Transverse colon (tissue), 4 donors: ENCODE measurements around the gene UBALD2. TPM values are rescaled to one million over a fixed set of nuclear protein-coding genes. Genes with fewer than 3 reads are reported as not detected.
"Not testable (repeated sequence)": the region's sequence is repeated elsewhere in the genome, so short reads cannot be mapped to it uniquely, and the experiment has no call there.

Experiments used
- DNase-seq: peaks from one replicate; pipeline ENCODE4 v3.0.0-alpha.2; 2019
- H3K27ac ChIP-seq, 4 donors: fragments of 200-600 bp; sonication (generic); 2 replicates each; pipeline ENCODE4 v1.5.1; 2016 to 2018; ENCODE audit warnings: inconsistent platforms in 4 of 4
- H3K27me3 ChIP-seq: fragments of 200-600 bp; sonication (generic); 2 replicates; pipeline ENCODE4 v1.5.1; 2017; ENCODE audit warnings: inconsistent platforms
- H3K36me3 ChIP-seq, 4 donors: fragments of 200-600 bp; sonication (generic); 2 replicates each; pipeline ENCODE4 v1.5.1; 2017 to 2019; ENCODE audit warnings: inconsistent platforms in 4 of 4
- H3K4me1 ChIP-seq, 4 donors: fragments of 200-600 bp; sonication (generic); 2 replicates each; pipeline ENCODE4 v1.5.1; 2017 to 2020; ENCODE audit warnings: inconsistent platforms in 4 of 4
- H3K4me3 ChIP-seq, 4 donors: fragments of 200-600 bp; sonication (generic); 1 replicate in 1 of 4; 2 replicates in 3 of 4; pipeline versions ENCODE4 v1.5.1 to v1.6.1; 2017 to 2019; ENCODE audit warnings: inconsistent platforms in 4 of 4
- H3K9me3 ChIP-seq, 2 donors: fragments of 200-600 bp; sonication (generic); 2 replicates each; pipeline ENCODE4 v1.5.1; 2017 to 2019; ENCODE audit warnings: inconsistent platforms in 2 of 2
- CTCF ChIP-seq, 5 experiments: fragments of 200-600 bp in 3 of 5; fragments of 450-650 bp in 2 of 5; sonication (generic) in 3 of 5; IDR thresholded peaks; 1 replicate in 2 of 5; 2 replicates in 3 of 5; pipeline ENCODE4 v1.5.1; 2016 to 2017; ENCODE audit warnings: antibody characterized with exemption in 5 of 5, inconsistent platforms in 3 of 5, mild to moderate bottlenecking in 2 of 5, moderate library complexity in 1 of 5
- EP300 ChIP-seq: sonication (generic); formaldehyde crosslinking; IDR thresholded peaks from one replicate; pipeline ENCODE4 v1.6.1; 2017; ENCODE audit warnings: antibody characterized with exemption, low read depth
- POLR2A ChIP-seq: fragments of 450-650 bp; IDR thresholded peaks from one replicate; pipeline ENCODE4 v1.6.1; 2016; ENCODE audit warnings: antibody characterized with exemption, mild to moderate bottlenecking, moderate library complexity
- POLR2AphosphoS5 ChIP-seq, 3 donors: sonication (generic); formaldehyde crosslinking; IDR thresholded peaks; one replicate each; pipeline ENCODE4 v1.6.1; 2016; ENCODE audit warnings: antibody characterized with exemption in 3 of 3
- WGBS, 2 donors: methylation state at CpG; one replicate each; pipeline ENCODE4 v1.1.5; 2018; ENCODE audit warnings: low coverage in 1 of 2; 5-methylcytosine and 5-hydroxymethylcytosine counted together
- in situ Hi-C, 4 donors: fragments of 200-750 bp; cut with MboI; loops; one replicate each; pipeline versions ENCODE4 v1.15.0 to v1.15.1; 2017; ENCODE audit warnings: low sequenced_read_pairs in 3 of 4, low pct_ligation_motif_present in 1 of 4, low pct_unique_long_range_greater_than_20kb in 1 of 4
- intact Hi-C: fragments of 100-400 bp; cut with DNase I; formaldehyde crosslinking; loops from one replicate; pipeline ENCODE4 v1.15.1; 2023; ENCODE audit warnings: low total_unique reads
- total RNA-seq, 4 donors: library from RNA; depleted of rRNA; stranded (reverse); fragments of >200 nt; gene quantifications; one replicate each; pipeline ENCODE4 v1.1.0, GENCODE V29; 2016

UBALD2 gene
- total RNA-seq, 4 donors from 2014 or later: 25.5 to 51.2 (median 34.5) TPM

DNA sequence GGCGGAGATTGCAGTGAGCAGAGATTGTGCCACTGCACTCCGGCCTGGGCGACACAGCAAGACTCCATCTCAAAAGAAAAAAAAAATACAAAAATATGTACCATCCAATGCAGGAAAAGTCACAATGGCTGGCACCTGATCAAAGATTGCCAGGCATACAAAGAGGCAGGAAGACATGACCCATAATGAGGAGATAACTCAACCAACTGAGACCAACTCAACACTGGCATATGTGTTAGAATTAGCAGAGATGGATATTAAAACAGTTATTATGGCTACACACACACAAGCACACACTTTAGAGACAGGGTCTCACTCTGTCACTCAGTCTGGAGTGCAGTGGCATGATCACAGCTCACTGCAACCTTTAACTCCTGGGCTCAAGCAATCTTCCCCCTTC is 32.3 kb downstream of the UBALD2 start:
- DNase-seq: no peak
- intact Hi-C loops (loop anchor here (10.0 kb wide), 1 partner anchor 683 kb away; no protein-coding TSS in a partner anchor), in situ Hi-C loops (loop anchor here in 3 of 4 donors (25.0 kb wide), 2 partner anchors 110 to 285 kb away; partner anchors contain the start of gene CDK3 (in 2 of the 3))
- Histone ChIP-seq H3K27ac (peak overlapping the region in 3 of 4 donors; percentile 34 to 67 (median 44)), H3K27me3 (no peaks in the 10 kb centered on the region), H3K4me3 (no peak overlapping the region), H3K36me3 (no peaks in the 10 kb centered on the region), H3K9me3 (no peaks in the 10 kb centered on the region), H3K4me1 (peaks cover 0 to 16% (median 11%) of the 10 kb centered on the region in 4 donors)
- 88% methylated on average over 3 of the region's 3 CpGs; no CpG with 5 or more reads in 1 of the 2 donors for WGBS, 2 donors
- no peak for TF ChIP-seq POLR2A
- TF ChIP-seq POLR2AphosphoS5 (IDR thresholded peaks at IDR 0.05): no peak
- no peak for TF ChIP-seq CTCF (IDR thresholded peaks at IDR 0.05)
- TF ChIP-seq EP300: no peak

GRCh38 chr17:76304226-76305134 is 39.3 kb downstream of the UBALD2 start:
- in situ Hi-C loops (loop anchor here (5.0 to 10.0 kb wide), 3 partner anchors 90 to 98 kb away; no protein-coding TSS in a partner anchor), intact Hi-C loops (loop anchor here (2.0 to 10.0 kb wide), 2 partner anchors 92 to 200 kb away; partner anchors contain the start of gene RHBDF2)
- Histone ChIP-seq H3K4me1 (peaks cover 0 to 3% (median 0%) of the 10 kb centered on the region in 4 donors), H3K27ac (no peak overlapping the region), H3K27me3 (no peaks in the 10 kb centered on the region), H3K36me3 (no peaks in the 10 kb centered on the region), H3K9me3 (no peaks in the 10 kb centered on the region), H3K4me3 (no peak overlapping the region)
- 81 to 85% methylated on average over 7 to 16 of the region's 17 CpGs for WGBS, 2 donors
- no peak for DNase-seq
- TF ChIP-seq POLR2AphosphoS5 (IDR thresholded peaks at IDR 0.05): no peak
- no peak for TF ChIP-seq EP300
- no peak for TF ChIP-seq CTCF (IDR thresholded peaks at IDR 0.05)
- TF ChIP-seq POLR2A: no peak

DNA sequence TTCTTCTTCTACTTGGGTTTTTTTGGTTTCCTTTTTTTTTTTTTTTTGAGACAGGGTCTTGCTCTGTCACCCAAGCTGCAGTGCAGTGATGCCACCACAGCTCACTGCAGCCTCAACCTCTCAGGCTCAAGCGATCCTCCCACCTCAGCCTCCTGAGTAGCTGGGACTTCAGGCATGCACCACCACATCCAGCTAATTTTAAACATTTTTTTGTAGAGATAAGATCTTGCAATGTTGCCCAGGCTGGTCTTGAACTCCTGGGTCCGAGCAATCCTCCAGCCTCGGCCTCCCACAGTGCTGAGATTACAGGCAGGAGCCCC is 39.9 kb downstream of the UBALD2 start:
- not testable (repeated sequence) for H3K4me3 ChIP-seq, H3K4me1 ChIP-seq, H3K27ac ChIP-seq, H3K9me3 ChIP-seq, H3K36me3 ChIP-seq, H3K27me3 ChIP-seq, DNase-seq
- WGBS, 2 donors: 97 to 100% methylated on average over 1 to 3 of the region's 3 CpGs
- in situ Hi-C loops (loop anchor here in 1 of 4 donors (10.0 kb wide), 1 partner anchor 90 kb away; no protein-coding TSS in a partner anchor), intact Hi-C loops (loop anchor here (2.0 to 10.0 kb wide), 2 partner anchors 92 to 200 kb away; partner anchors contain the start of gene RHBDF2)

DNA sequence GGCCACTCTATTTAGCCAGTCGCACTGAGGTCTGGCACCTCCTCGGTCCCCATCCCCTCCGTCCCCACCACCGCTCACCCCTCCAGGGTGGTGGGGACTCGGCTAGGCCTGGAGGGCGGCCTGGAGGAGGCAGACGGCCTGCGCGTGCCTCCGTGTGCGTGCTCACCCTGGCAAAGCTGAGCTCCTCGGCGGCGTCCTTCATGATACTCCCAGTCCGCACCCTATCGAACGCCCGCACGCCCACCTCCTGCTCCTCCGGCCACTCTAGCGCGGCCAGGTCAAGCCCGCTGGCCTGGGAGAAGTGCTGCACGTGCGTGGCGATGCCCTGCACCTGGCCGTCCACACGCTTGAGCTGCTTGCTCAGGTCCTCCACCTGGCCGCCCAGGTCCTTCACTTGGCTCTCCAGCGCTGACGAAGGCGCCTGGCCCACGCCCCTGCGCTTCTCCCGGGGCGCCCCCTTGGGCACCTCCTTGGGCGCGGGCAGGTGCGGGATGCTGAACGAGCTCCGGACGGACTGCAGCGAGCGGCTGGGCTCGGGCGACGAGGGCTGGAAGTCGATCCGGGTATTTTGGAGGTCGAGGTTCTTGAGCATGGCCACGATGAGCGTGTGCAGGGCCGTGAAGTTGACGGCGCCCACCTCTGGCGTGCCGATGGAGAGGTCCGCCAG is 42.3 kb downstream of the UBALD2 start:
- Histone ChIP-seq H3K4me1 (peaks cover 0 to 3% (median 0%) of the 10 kb centered on the region in 4 donors), H3K27me3 (no peaks in the 10 kb centered on the region), H3K27ac (no peak overlapping the region), H3K36me3 (peaks cover 0 to 17% (median 2%) of the 10 kb centered on the region in 4 donors), H3K4me3 (no peak overlapping the region), H3K9me3 (no peaks in the 10 kb centered on the region)
- 93 to 95% methylated on average over 14 to 41 of the region's 58 CpGs for WGBS, 2 donors
- intact Hi-C loops (loop anchor here (10.0 kb wide), 1 partner anchor 197 kb away; the partner anchor contains the start of gene RHBDF2), in situ Hi-C loops (loop anchor here in 1 of 4 donors (10.0 kb wide), 1 partner anchor 87 kb away; no protein-coding TSS in a partner anchor)
- no peak for DNase-seq
- TF ChIP-seq CTCF (IDR thresholded peaks at IDR 0.05): no peak
- TF ChIP-seq POLR2A: no peak
- TF ChIP-seq POLR2AphosphoS5 (IDR thresholded peaks at IDR 0.05): no peak
- TF ChIP-seq EP300: no peak
